H9 (cell line): ENCODE measurements around the gene SVOP. TPM values are rescaled to one million over a fixed set of nuclear protein-coding genes. Genes with fewer than 3 reads are reported as not detected.

ENCODE experiments used
- DNase-seq: peaks from one replicate; pipeline ENCODE4 v3.0.0-alpha.2; 2017
- H2AFZ ChIP-seq: one replicate; pipeline ENCODE4 v1.6.1; 2013; ENCODE audit warnings: mild to moderate bottlenecking, low read length, control low read depth, moderate library complexity
- H2AK5ac ChIP-seq: 2 replicates; pipeline ENCODE4 v1.6.1; 2013; ENCODE audit warnings: low read length, control low read depth, mixed read lengths; ENCODE audit not compliant: insufficient read length
- H2BK120ac ChIP-seq: one replicate; pipeline ENCODE4 v1.6.1; 2013; ENCODE audit warnings: low read depth, mild to moderate bottlenecking, low read length, control low read depth, inconsistent platforms; ENCODE audit not compliant: poor library complexity, severe bottlenecking
- H2BK12ac ChIP-seq: 2 replicates; pipeline ENCODE4 v1.6.1; 2013; ENCODE audit warnings: low read length, control low read depth, mixed read lengths, low read depth; ENCODE audit not compliant: insufficient read length
- H2BK15ac ChIP-seq: 2 replicates; pipeline ENCODE4 v1.6.1; 2013; ENCODE audit warnings: low read depth, low read length, control low read depth
- H2BK20ac ChIP-seq: one replicate; pipeline ENCODE4 v1.6.1; 2013; ENCODE audit warnings: low read depth, mild to moderate bottlenecking, low read length, control low read depth, inconsistent platforms; ENCODE audit not compliant: poor library complexity, severe bottlenecking
- H2BK5ac ChIP-seq: 2 replicates; pipeline ENCODE4 v1.6.1; 2013; ENCODE audit warnings: low read length, control low read depth, mixed read lengths; ENCODE audit not compliant: insufficient read length
- H3K14ac ChIP-seq: 2 replicates; pipeline ENCODE4 v1.6.1; 2013; ENCODE audit warnings: low read length, control low read depth; ENCODE audit not compliant: insufficient read depth
- H3K18ac ChIP-seq: 2 replicates; pipeline ENCODE4 v1.6.1; 2013; ENCODE audit warnings: low read depth, mild to moderate bottlenecking, mixed read lengths, low read length, control low read depth; ENCODE audit not compliant: insufficient read length
- H3K23ac ChIP-seq: 2 replicates; pipeline ENCODE4 v1.6.1; 2013; ENCODE audit warnings: low read length, control low read depth, mixed read lengths, low read depth; ENCODE audit not compliant: insufficient read length
- H3K23me2 ChIP-seq: 2 replicates; pipeline ENCODE4 v1.6.1; 2013; ENCODE audit warnings: low read depth, mild to moderate bottlenecking, mixed read lengths, low read length, control low read depth; ENCODE audit not compliant: insufficient read length, poor library complexity, severe bottlenecking
- H3K27ac ChIP-seq: 2 replicates; pipeline ENCODE4 v1.5.1; 2013; ENCODE audit warnings: low read length, control low read depth, mixed read lengths, low read depth; ENCODE audit not compliant: insufficient read length
- H3K27me3 ChIP-seq: 2 replicates; pipeline ENCODE4 v1.6.1; 2013; ENCODE audit warnings: low read length, control low read depth, inconsistent platforms; ENCODE audit not compliant: insufficient read depth
- H3K4ac ChIP-seq: 2 replicates; pipeline ENCODE4 v1.6.1; 2013; ENCODE audit warnings: low read depth, mild to moderate bottlenecking, control low read depth, inconsistent platforms, low read length, moderate library complexity
- H3K4me1 ChIP-seq: 2 replicates; pipeline ENCODE4 v1.6.1; 2013; ENCODE audit warnings: low read length, control low read depth, inconsistent platforms; ENCODE audit not compliant: insufficient read depth
- H3K4me2 ChIP-seq: 2 replicates; pipeline ENCODE4 v1.6.1; 2013; ENCODE audit warnings: low read length, control low read depth, mixed read lengths; ENCODE audit not compliant: insufficient read length, insufficient read depth
- H3K56ac ChIP-seq: 2 replicates; pipeline ENCODE4 v1.6.1; 2013; ENCODE audit warnings: low read depth, mild to moderate bottlenecking, mixed read lengths, low read length, control low read depth; ENCODE audit not compliant: insufficient read length
- H3K79me1 ChIP-seq: 2 replicates; pipeline ENCODE4 v1.6.1; 2013; ENCODE audit warnings: low read depth, mild to moderate bottlenecking, moderate library complexity, low read length, control low read depth, inconsistent platforms; ENCODE audit not compliant: insufficient read depth, poor library complexity, severe bottlenecking
- H3K79me2 ChIP-seq: 2 replicates; pipeline ENCODE4 v1.6.1; 2013; ENCODE audit warnings: low read length, control low read depth, inconsistent platforms; ENCODE audit not compliant: insufficient read depth
- H3K9ac ChIP-seq: 2 replicates; pipeline ENCODE4 v1.6.1; 2013; ENCODE audit warnings: low read length, control low read depth, mixed read lengths; ENCODE audit not compliant: insufficient read length; ENCODE audit errors: extremely low read depth
- H3K9me3 ChIP-seq: one replicate; pipeline ENCODE4 v1.6.1; 2013; ENCODE audit warnings: low read depth, low read length, inconsistent platforms; ENCODE audit not compliant: control insufficient read depth
- H3T11ph ChIP-seq: one replicate; pipeline ENCODE4 v1.6.1; 2013; ENCODE audit warnings: mild to moderate bottlenecking, low read length, control low read depth, inconsistent platforms
- H4K20me1 ChIP-seq: one replicate; pipeline ENCODE4 v1.6.1; 2013; ENCODE audit not compliant: control insufficient read depth, insufficient read length, insufficient read depth
- H4K5ac ChIP-seq: 2 replicates; pipeline ENCODE4 v1.6.1; 2013; ENCODE audit warnings: low read depth, mild to moderate bottlenecking, mixed read lengths, low read length, control low read depth; ENCODE audit not compliant: insufficient read length
- H4K8ac ChIP-seq: replicated peaks from 2 replicates; pipeline ENCODE4 v1.6.1; 2013; ENCODE audit warnings: low read length, control low read depth, mixed read lengths, low read depth; ENCODE audit not compliant: insufficient read length
- H4K91ac ChIP-seq: 2 replicates; pipeline ENCODE4 v1.6.1; 2013; ENCODE audit warnings: low read depth, mild to moderate bottlenecking, moderate library complexity, mixed read lengths, low read length, control low read depth; ENCODE audit not compliant: insufficient read length
- H3K27ac Mint-ChIP-seq, 3 experiments: 2 replicates in 2 of 3; 3 replicates in 1 of 3; pipeline ENCODE4 v1.8.0; 2020 to 2021; ENCODE audit warnings: mixed read lengths in 3 of 3, mild to moderate bottlenecking in 1 of 3, moderate library complexity in 1 of 3
- H3K27me3 Mint-ChIP-seq: 2 replicates; pipeline ENCODE4 v1.8.0; 2021; ENCODE audit warnings: low read depth, mild to moderate bottlenecking, moderate library complexity, mixed read lengths
- H3K36me3 Mint-ChIP-seq, 3 experiments: 2 replicates in 2 of 3; 3 replicates in 1 of 3; pipeline ENCODE4 v1.8.0; 2020 to 2021; ENCODE audit warnings: low read depth in 3 of 3, mixed read lengths in 3 of 3; ENCODE audit not compliant: insufficient read depth in 1 of 3
- H3K4me1 Mint-ChIP-seq, 2 experiments: 2 replicates each; pipeline ENCODE4 v1.8.0; 2020; ENCODE audit warnings: mixed read lengths in 2 of 2
- H3K4me3 Mint-ChIP-seq, 2 experiments: 2 replicates in 1 of 2; 3 replicates in 1 of 2; pipeline ENCODE4 v1.8.0; 2020 to 2021; ENCODE audit warnings: mild to moderate bottlenecking in 2 of 2, mixed read lengths in 2 of 2, moderate library complexity in 1 of 2
- H3K9me3 Mint-ChIP-seq, 2 experiments: 2 replicates in 1 of 2; 3 replicates in 1 of 2; pipeline ENCODE4 v1.8.0; 2020; ENCODE audit warnings: mild to moderate bottlenecking in 2 of 2, mixed read lengths in 2 of 2, moderate library complexity in 1 of 2
- CTCF ChIP-seq: fragments of 200-600 bp; sonication (generic); conservative IDR thresholded peaks from 3 replicates; pipeline ENCODE4 v1.8.0; 2021; ENCODE audit warnings: antibody characterized with exemption, mild to moderate bottlenecking
- WGBS: extraction: QIAGEN DNeasy Blood & Tissue Kit; methylation state at CpG from one replicate; pipeline ENCODE4 v1.1.7; 2013; ENCODE audit warnings: missing lambda C conversion rate, low lambda C conversion rate, mixed read lengths; ENCODE audit not compliant: insufficient read length; ENCODE audit errors: extremely low coverage; 5-methylcytosine and 5-hydroxymethylcytosine counted together
- total RNA-seq: library from RNA; stranded (reverse); gene quantifications from 2 replicates; pipeline ENCODE4 v1.2.1, GENCODE V29; 2021

The SVOP gene
- total RNA-seq, 1 experiment from 2014 or later = 0.15 TPM

- no peak for DNase-seq
- no CpG with 5 or more reads among the region's 6 CpGs for WGBS
- Histone ChIP-seq H2BK5ac (no peak overlapping the region), H2BK20ac (no peak overlapping the region), H3K4me2 (no peak overlapping the region), H2BK12ac (no peak overlapping the region), H2AK5ac (no peak overlapping the region), H3K23ac (no peak overlapping the region), H3K23me2 (no peaks in the 10 kb centered on the region), H4K5ac (no peak overlapping the region), H3K27me3 (no peaks in the 10 kb centered on the region), H3T11ph (no peak overlapping the region), H4K20me1 (no peaks in the 10 kb centered on the region), H4K8ac (no peak overlapping the region), H3K14ac (no peak overlapping the region), H4K91ac (no peak overlapping the region), H3K18ac (no peak overlapping the region), H2BK120ac (no peak overlapping the region), H3K27ac (no peak overlapping the region), H3K9me3 (no peaks in the 10 kb centered on the region), H3K79me1 (no peaks in the 10 kb centered on the region), H3K56ac (no peak overlapping the region), H3K79me2 (no peaks in the 10 kb centered on the region), H3K4ac (no peak overlapping the region), H2AFZ (no peak overlapping the region), H3K9ac (no peak overlapping the region), H2BK15ac (no peak overlapping the region), H3K4me1 (no peaks in the 10 kb centered on the region)
- TF ChIP-seq CTCF = no peak
- H3K9me3 Mint-ChIP-seq = peaks cover 9 to 11% of the 10 kb centered on the region in 2 experiments; a peak in 4 of 5 replicates
- no peak overlapping the region for H3K4me3 Mint-ChIP-seq
- peaks cover 8% of the 10 kb centered on the region in 2 experiments for H3K4me1 Mint-ChIP-seq
- no peak overlapping the region for H3K27ac Mint-ChIP-seq
- H3K27me3 Mint-ChIP-seq = peaks cover 2% of the 10 kb centered on the region; the same call in 1 of the 2 replicates
- peaks cover 0 to 4% (median 0%) of the 10 kb centered on the region in 3 experiments; a peak in 2 of 7 replicates for H3K36me3 Mint-ChIP-seq
Measured at GRCh38 chr12:108888031-108888430, 132.8 kb downstream of the SVOP start.
